SK-N-SH treated with all-trans-retinoic acid at 6 μM for 48 hours (cell line): Measurements from ENCODE around the gene CSNK1D.

Experiments
- ATAC-seq: fragments of 200-7000 bp; cut with Tn5 transposase; 3 replicates; pipeline ENCODE4 v1.9.1; 2020; ENCODE audit warnings: mild to moderate bottlenecking, moderate library complexity
- ARNTL ChIP-seq: fragments of 450-650 bp; formaldehyde crosslinking; IDR thresholded peaks from 2 replicates; pipeline ENCODE4 v1.5.0; 2020; ENCODE audit warnings: low read depth, mild to moderate bottlenecking, moderate library complexity, borderline replicate concordance
- BACH2 ChIP-seq: fragments of 250-450 bp; sonication (Bioruptor Pico); IDR thresholded peaks from 2 replicates; pipeline ENCODE4 v1.9.0; 2021; ENCODE audit warnings: mild to moderate bottlenecking, borderline replicate concordance
- CREB5 ChIP-seq: fragments of 250-450 bp; sonication (Bioruptor Pico); IDR thresholded peaks from 2 replicates; pipeline ENCODE4 v1.5.1; 2020; ENCODE audit warnings: low read depth, mild to moderate bottlenecking, moderate library complexity
- CSRNP3 ChIP-seq: fragments of 250-450 bp; sonication (Bioruptor Pico); IDR thresholded peaks from 2 replicates; pipeline ENCODE4 v1.5.1; 2021; ENCODE audit warnings: mild to moderate bottlenecking, moderate library complexity
- ESRRG ChIP-seq: fragments of 250-450 bp; sonication (Bioruptor Pico); IDR thresholded peaks from 2 replicates; pipeline ENCODE4 v1.6.1; 2021; ENCODE audit warnings: mild to moderate bottlenecking
- GLIS3 ChIP-seq: fragments of 250-450 bp; sonication (Bioruptor Pico); IDR thresholded peaks from 2 replicates; pipeline ENCODE4 v1.5.0; 2020; ENCODE audit warnings: mild to moderate bottlenecking, moderate library complexity
- ISL1 ChIP-seq: fragments of 250-450 bp; sonication (Bioruptor Pico); IDR thresholded peaks from 2 replicates; pipeline ENCODE4 v2.1.2; 2022; ENCODE audit warnings: mild to moderate bottlenecking, moderate library complexity
- OSR1 ChIP-seq: fragments of 250-450 bp; sonication (Bioruptor Pico); IDR thresholded peaks from 2 replicates; pipeline ENCODE4 v1.8.0; 2022; ENCODE audit warnings: moderate library complexity, mild to moderate bottlenecking, inconsistent platforms
- PATZ1 ChIP-seq: fragments of 250-450 bp; sonication (Bioruptor Pico); IDR thresholded peaks from 2 replicates; pipeline ENCODE4 v1.8.0; 2020; ENCODE audit warnings: mild to moderate bottlenecking, moderate library complexity, borderline replicate concordance
- POU6F1 ChIP-seq: fragments of 250-450 bp; sonication (Bioruptor Pico); IDR thresholded peaks from 2 replicates; pipeline ENCODE4 v1.8.0; 2021; ENCODE audit warnings: low read depth, mild to moderate bottlenecking, moderate library complexity, borderline replicate concordance
- PPARA ChIP-seq: fragments of 250-450 bp; sonication (Bioruptor Pico); IDR thresholded peaks from 2 replicates; pipeline ENCODE4 v1.5.0; 2020; ENCODE audit warnings: mild to moderate bottlenecking, borderline replicate concordance
- RARB ChIP-seq: fragments of 250-450 bp; sonication (Bioruptor Pico); IDR thresholded peaks from 2 replicates; pipeline ENCODE4 v1.8.0; 2021; ENCODE audit warnings: mild to moderate bottlenecking, moderate library complexity
- SNAI2 ChIP-seq: fragments of 250-450 bp; sonication (Bioruptor Pico); IDR thresholded peaks from 2 replicates; pipeline ENCODE4 v1.5.0; 2020; ENCODE audit warnings: mild to moderate bottlenecking, moderate library complexity
- TSHZ2 ChIP-seq: fragments of 250-450 bp; sonication (Bioruptor Pico); IDR thresholded peaks from 2 replicates; pipeline ENCODE4 v1.5.0; 2020; ENCODE audit warnings: mild to moderate bottlenecking, moderate library complexity
- ZFP3 ChIP-seq: fragments of 250-450 bp; sonication (Bioruptor Pico); IDR thresholded peaks from 2 replicates; pipeline ENCODE4 v1.5.0; 2020; ENCODE audit warnings: mild to moderate bottlenecking, moderate library complexity
- ZNF565 ChIP-seq: fragments of 450-650 bp; formaldehyde crosslinking; conservative IDR thresholded peaks from 2 replicates; pipeline ENCODE4 v1.5.0; 2020; ENCODE audit warnings: low read depth, mild to moderate bottlenecking, moderate library complexity
- ZNF8 ChIP-seq: fragments of 450-650 bp; formaldehyde crosslinking; IDR thresholded peaks from 2 replicates; pipeline ENCODE4 v1.5.0; 2020; ENCODE audit warnings: mild to moderate bottlenecking, moderate library complexity

Gene CSNK1D

GRCh38 chr17:82282239-82283207 lies 9.0 kb upstream of the CSNK1D start:
- ATAC-seq = peak; percentile 41
- no peak for TF ChIP-seq POU6F1 (CRISPR knock-in tag)
- TF ChIP-seq SNAI2 (CRISPR knock-in tag) = no peak
- no peak for TF ChIP-seq ISL1 (CRISPR knock-in tag)
- no peak for TF ChIP-seq OSR1

GRCh38 chr17:82281502-82282238 lies 8.2 kb upstream of the CSNK1D start:
- peak; percentile 37 for ATAC-seq
- TF ChIP-seq RARB (CRISPR knock-in tag) (no peak), PATZ1 (CRISPR knock-in tag) (no peak), SNAI2 (CRISPR knock-in tag) (no peak), CREB5 (no peak), BACH2 (CRISPR knock-in tag) (no peak), CSRNP3 (CRISPR knock-in tag) (no peak), ARNTL (no peak), GLIS3 (CRISPR knock-in tag) (no peak)

- no peak for ATAC-seq
- TF ChIP-seq GLIS3 (CRISPR knock-in tag) = no peak
- no peak for TF ChIP-seq ZNF565 (CRISPR knock-in tag)
- TF ChIP-seq ARNTL = no peak
- no peak for TF ChIP-seq OSR1
- no peak for TF ChIP-seq SNAI2 (CRISPR knock-in tag)
- TF ChIP-seq PATZ1 (CRISPR knock-in tag) = no peak
- TF ChIP-seq BACH2 (CRISPR knock-in tag) = no peak
- TF ChIP-seq PPARA = no peak
- TF ChIP-seq CSRNP3 (CRISPR knock-in tag) = no peak
Measured at GRCh38 chr17:82281076-82281475, 7.6 kb upstream of the CSNK1D start.

- ATAC-seq = no peak
- TF ChIP-seq ZNF8 (CRISPR knock-in tag) (no peak), ZNF565 (CRISPR knock-in tag) (no peak), CSRNP3 (CRISPR knock-in tag) (no peak), RARB (CRISPR knock-in tag) (no peak), TSHZ2 (CRISPR knock-in tag) (no peak), ESRRG (CRISPR knock-in tag) (no peak), OSR1 (no peak), SNAI2 (CRISPR knock-in tag) (no peak), ZFP3 (CRISPR knock-in tag) (no peak), PPARA (no peak)
Measured at GRCh38 chr17:82280537-82280936, 7.0 kb upstream of the CSNK1D start.
